Erythroblast (primary cell): Measurements from ENCODE around the gene P3H2.

Experiments
- GATA1 ChIP-seq: IDR thresholded peaks from 2 replicates; pipeline ENCODE4 v1.6.1; 2011; ENCODE audit warnings: low read depth, mild to moderate bottlenecking, control low read depth, low read length, moderate library complexity
- POLR2A ChIP-seq: IDR thresholded peaks from 2 replicates; pipeline ENCODE4 v1.6.1; 2011; ENCODE audit warnings: mild to moderate bottlenecking, low read length

DNA sequence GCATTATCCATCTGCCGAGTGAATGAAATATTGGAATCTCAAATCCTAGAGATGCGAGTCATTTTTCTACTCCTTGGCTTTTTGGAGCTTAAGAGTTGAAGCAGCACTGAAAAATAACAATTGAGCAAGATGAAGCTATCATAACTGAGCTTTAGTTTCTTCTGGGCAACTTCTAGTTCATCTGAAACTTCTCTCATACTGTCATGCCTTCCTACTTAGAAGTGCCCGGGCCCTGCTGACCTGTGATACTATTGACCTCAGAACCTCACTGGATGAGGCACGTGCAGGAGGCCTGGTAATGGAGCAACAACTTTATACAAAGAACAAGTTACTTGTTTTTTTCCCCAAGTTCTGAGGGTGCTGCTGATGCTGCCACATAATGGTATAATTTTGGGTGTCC lies 48.5 kb upstream of the P3H2 start:
- no peak for TF ChIP-seq POLR2A
- no peak for TF ChIP-seq GATA1
